ENCODE measurements around the gene RNF224. TPM values are rescaled to one million over a fixed set of nuclear protein-coding genes. Genes with fewer than 3 reads are reported as not detected.

RNF224 gene
- total and polyA plus RNA-seq, 4 donors, result not detected

GRCh38 chr9:137243626-137244485 is 16.6 kb downstream of the RNF224 start:
- Histone ChIP-seq H3K36me3 (ENCODE audit: control insufficient read depth in 4 of 4, insufficient read depth in 3 of 4, low read depth in 1 of 4, low read length in 3 of 4) (peaks cover 0 to 11% (median 5%) of the 10 kb centered on the region in 4 donors), H3K27me3 (ENCODE audit: control insufficient read depth in 4 of 4, insufficient read depth in 4 of 4, low read length in 3 of 4) (no peaks in the 10 kb centered on the region), H3K9me3 (ENCODE audit: control insufficient read depth in 4 of 4, low read length in 3 of 4) (no peaks in the 10 kb centered on the region), H3K27ac (ENCODE audit: low read depth in 1 of 2, low read length in 2 of 2) (no peak overlapping the region), H3K4me1 (ENCODE audit: control insufficient read depth in 4 of 4, insufficient read depth in 4 of 4, low read length in 3 of 4) (peaks cover 2 to 35% (median 16%) of the 10 kb centered on the region in 4 donors), H3K9ac (ENCODE audit: low read depth in 1 of 2, low read length in 2 of 2) (no peak overlapping the region), H3K4me3 (ENCODE audit: low read depth in 1 of 3, low read length in 3 of 3) (no peak overlapping the region)
- TF ChIP-seq YY1 (IDR thresholded peaks at IDR 0.05) (no peak), SP1 (IDR thresholded peaks at IDR 0.05) (no peak), GABPA (IDR thresholded peaks at IDR 0.05 in 1 of 2, conservative IDR thresholded peaks at IDR 0.05 in 1 of 2) (no peak), ZBTB33 (IDR thresholded peaks at IDR 0.05) (no peak)
- WGBS, result 76% methylated on average over 15 of the region's 15 CpGs
- no peak for DNase-seq (ENCODE audit: low spot score)

- Histone ChIP-seq H3K4me3 (ENCODE audit: low read depth in 1 of 3, low read length in 3 of 3) (no peak overlapping the region), H3K9me3 (ENCODE audit: control insufficient read depth in 4 of 4, low read length in 3 of 4) (no peaks in the 10 kb centered on the region), H3K4me1 (ENCODE audit: control insufficient read depth in 4 of 4, insufficient read depth in 4 of 4, low read length in 3 of 4) (peaks cover 2 to 34% (median 16%) of the 10 kb centered on the region in 4 donors), H3K9ac (ENCODE audit: low read depth in 1 of 2, low read length in 2 of 2) (no peak overlapping the region), H3K27me3 (ENCODE audit: control insufficient read depth in 4 of 4, insufficient read depth in 4 of 4, low read length in 3 of 4) (no peaks in the 10 kb centered on the region), H3K36me3 (ENCODE audit: control insufficient read depth in 4 of 4, insufficient read depth in 3 of 4, low read depth in 1 of 4, low read length in 3 of 4) (peaks cover 0 to 11% (median 5%) of the 10 kb centered on the region in 4 donors), H3K27ac (ENCODE audit: low read depth in 1 of 2, low read length in 2 of 2) (no peak overlapping the region)
- 81% methylated on average over 36 of the region's 36 CpGs for whole genome bisulfite sequencing
- TF ChIP-seq MAX (IDR thresholded peaks at IDR 0.05) (no peak), GABPA (IDR thresholded peaks at IDR 0.05 in 1 of 2, conservative IDR thresholded peaks at IDR 0.05 in 1 of 2) (no peak), ATF3 (IDR thresholded peaks at IDR 0.05) (no peak), NR2F2 (IDR thresholded peaks at IDR 0.05) (no peak), FOXA1 (IDR thresholded peaks at IDR 0.05) (no peak), SP1 (IDR thresholded peaks at IDR 0.05) (no peak), TAF1 (conservative IDR thresholded peaks at IDR 0.05) (no peak), RXRA (IDR thresholded peaks at IDR 0.05) (no peak), CTCF (IDR thresholded peaks at IDR 0.05; ENCODE audit: low read depth, low read length, missing input control) (no peak), EGR1 (IDR thresholded peaks at IDR 0.05; ENCODE audit: low read depth in 2 of 2) (no peak)
- no peak for DNase-seq (ENCODE audit: low spot score)
These were observed 17.5 kb downstream of the RNF224 start for GRCh38 chr9:137244486-137245449.
